OCI-M2 (cell line): ENCODE results near the gene EVL.

Experiments
- DNase-seq: peaks from one replicate; lab custom pipeline; 2025; ENCODE audit not compliant: unreplicated experiment; lab: John Stamatoyannopoulos, UW

EVL gene

GRCh38 chr14:100126401-100126800 is 61.2 kb downstream of the EVL start:
- no peak for DNase-seq

- DNase-seq, result no peak
Measured at GRCh38 chr14:100127853-100128455, 62.7 kb downstream of the EVL start.

GRCh38 chr14:100128688-100129087 is 63.5 kb downstream of the EVL start:
- no peak for DNase-seq

- no peak for DNase-seq
Measured at GRCh38 chr14:100129161-100129589, 64.0 kb downstream of the EVL start.

GRCh38 chr14:100130521-100130920 is 65.3 kb downstream of the EVL start:
- DNase-seq, result no peak

GRCh38 chr14:100131181-100131580 is 66.0 kb downstream of the EVL start:
- no peak for DNase-seq

- no peak for DNase-seq
Measured at GRCh38 chr14:100132161-100132902, 67.1 kb downstream of the EVL start.

- no peak for DNase-seq
Measured at GRCh38 chr14:100132903-100133510, 67.8 kb downstream of the EVL start.

- no peak for DNase-seq
Measured at GRCh38 chr14:100134586-100134985, 69.4 kb downstream of the EVL start.

GRCh38 chr14:100135073-100135472 is 69.9 kb downstream of the EVL start:
- no peak for DNase-seq

GRCh38 chr14:100135784-100136183 is 70.6 kb downstream of the EVL start:
- DNase-seq, result no peak

GRCh38 chr14:100137173-100137572 is 72.0 kb downstream of the EVL start:
- no peak for DNase-seq

- no peak for DNase-seq
Measured at GRCh38 chr14:100138082-100138787, 73.0 kb downstream of the EVL start.

GRCh38 chr14:100138955-100139354 is 73.7 kb downstream of the EVL start:
- DNase-seq, result no peak

GRCh38 chr14:100140452-100141078 is 75.3 kb downstream of the EVL start:
- DNase-seq, result peak; percentile 69

- DNase-seq, result no peak
Measured at GRCh38 chr14:100141098-100141497, 75.9 kb downstream of the EVL start.

GRCh38 chr14:100142073-100143040 is 77.1 kb downstream of the EVL start:
- peak; percentile 97 for DNase-seq

- DNase-seq, result no peak
Measured at GRCh38 chr14:100143523-100143922, 78.3 kb downstream of the EVL start.

- DNase-seq, result no peak
Measured at GRCh38 chr14:100143934-100144333, 78.7 kb downstream of the EVL start.

- DNase-seq, result no peak
Measured at GRCh38 chr14:100144645-100144995, 79.4 kb downstream of the EVL start.
